K562 (cell line): ENCODE results near the gene AKAP6. TPM values are rescaled to one million over a fixed set of nuclear protein-coding genes. Genes with fewer than 3 reads are reported as not detected.

Experiments
- ATAC-seq: fragments of 200-7000 bp; cut with Tn5 transposase; 3 replicates; pipeline ENCODE4 v1.9.1; 2020; ENCODE audit warnings: moderate library complexity
- BruUV-seq: library from RNA; stranded (reverse); fragments of 400-500 nt; replicated peaks from 2 replicates; lab custom pipeline; 2021; lab: Mats Ljungman, UMichigan
- CTCF ChIA-PET: fragments of 300-600 bp; formaldehyde crosslinking; extraction: SDS; loops from one replicate; lab custom pipeline; 2021; ENCODE audit warnings: low intra/inter-chr PET ratio; lab: Yijun Ruan, JAX
- POLR2A ChIA-PET: fragments of 300-600, 350-650 bp; sonication (Branson Sonifier 250); formaldehyde crosslinking; extraction: SDS; loops from one replicate; lab custom pipeline; 2021; ENCODE audit warnings: antibody characterized with exemption, inconsistent platforms; lab: Yijun Ruan, JAX
- DNase-seq, 4 experiments: peaks; one replicate each; pipeline versions ENCODE4 v3.0.0 to v3.0.0-alpha.2; 2011 to 2018; ENCODE audit warnings: low spot score in 3 of 4, mixed read lengths in 3 of 4; ENCODE audit errors: extremely low read depth in 1 of 4
- FAIRE-seq: peaks from 2 replicates; lab custom pipeline; 2011; peaks lifted over from hg19 to GRCh38; lab: Jason Lieb, UNC
- H2AFZ ChIP-seq: 2 replicates; pipeline ENCODE4 v1.6.0; 2011; ENCODE audit warnings: low read depth, low read length, control low read depth, inconsistent platforms
- H3K27ac ChIP-seq: fragments of 200-600 bp; 3 replicates; pipeline ENCODE4 v1.8.0; 2011; ENCODE audit warnings: low read depth, mild to moderate bottlenecking, control low read depth, inconsistent platforms, low read length, moderate library complexity, mixed read lengths; ENCODE audit errors: extremely low read depth
- H3K27me3 ChIP-seq, 2 experiments: fragments of 300-600 bp in 1 of 2; 2 replicates in 1 of 2; 3 replicates in 1 of 2; pipeline versions ENCODE4 v1.6.0 to v1.8.0; 2011; ENCODE audit warnings: inconsistent platforms in 2 of 2, low read length in 2 of 2, mild to moderate bottlenecking in 1 of 2, mixed read lengths in 1 of 2, moderate library complexity in 1 of 2; ENCODE audit not compliant: control insufficient read depth in 2 of 2, insufficient read depth in 2 of 2
- H3K36me3 ChIP-seq: fragments of 300-600 bp; 3 replicates; pipeline ENCODE4 v1.8.0; 2011; ENCODE audit warnings: mild to moderate bottlenecking, low read length, inconsistent platforms; ENCODE audit not compliant: control insufficient read depth, insufficient read depth
- H3K4me1 ChIP-seq, 2 experiments: fragments of 200-600 bp in 1 of 2; replicated peaks in 1 of 2; 2 replicates in 1 of 2; 3 replicates in 1 of 2; pipeline versions ENCODE4 v1.5.1 to v1.8.0; 2011; ENCODE audit warnings: inconsistent platforms in 2 of 2, low read length in 2 of 2, mild to moderate bottlenecking in 1 of 2, mixed read lengths in 1 of 2, moderate library complexity in 1 of 2; ENCODE audit not compliant: control insufficient read depth in 2 of 2, insufficient read depth in 2 of 2
- H3K4me2 ChIP-seq: 2 replicates; pipeline ENCODE4 v1.6.1; 2011; ENCODE audit warnings: low read length, control low read depth, inconsistent platforms, mixed read lengths; ENCODE audit not compliant: insufficient read depth
- H3K4me3 ChIP-seq: fragments of 200-600 bp; sonication (generic), shearing (Covaris generic); 2 replicates; pipeline ENCODE4 v1.5.1; 2016; ENCODE audit warnings: control low read depth, inconsistent platforms
- H3K79me2 ChIP-seq: fragments of 200-600 bp; 3 replicates; pipeline ENCODE4 v1.8.0; 2011; ENCODE audit warnings: low read length, inconsistent platforms; ENCODE audit not compliant: control insufficient read depth, insufficient read depth
- H3K9ac ChIP-seq, 2 experiments: 2 replicates each; pipeline versions ENCODE4 v1.6.0 to v1.6.1; 2011; ENCODE audit warnings: low read depth in 2 of 2, low read length in 2 of 2, control low read depth in 1 of 2, inconsistent platforms in 1 of 2, mild to moderate bottlenecking in 1 of 2, mixed read lengths in 1 of 2; ENCODE audit not compliant: insufficient read depth in 1 of 2
- H3K9me1 ChIP-seq: one replicate; pipeline ENCODE4 v1.6.0; 2011; ENCODE audit warnings: inconsistent platforms, mild to moderate bottlenecking, low read length, moderate library complexity; ENCODE audit not compliant: control insufficient read depth, insufficient read depth
- H3K9me3 ChIP-seq: replicated peaks from 2 replicates; pipeline ENCODE4 v1.5.1; 2011; ENCODE audit warnings: low read depth, low read length, inconsistent platforms; ENCODE audit not compliant: control insufficient read depth, insufficient read depth
- H4K20me1 ChIP-seq: replicated peaks from 2 replicates; pipeline ENCODE4 v1.6.1; 2011; ENCODE audit warnings: low read length, inconsistent platforms, mixed read lengths; ENCODE audit not compliant: control insufficient read depth, insufficient read depth
- EP400 ChIP-seq: fragments of 450-650 bp; IDR thresholded peaks from 2 replicates; pipeline ENCODE4 v1.6.1; 2017; ENCODE audit warnings: antibody characterized with exemption, mild to moderate bottlenecking, moderate library complexity
- KAT2B ChIP-seq: IDR thresholded peaks from one replicate; pipeline ENCODE4 v1.6.1; 2012; ENCODE audit warnings: low read depth, mild to moderate bottlenecking, control low read depth, inconsistent platforms, low read length, moderate library complexity
- KLF13 ChIP-seq: fragments of 450-650 bp; IDR thresholded peaks from 2 replicates; pipeline ENCODE4 v1.6.1; 2016; ENCODE audit warnings: missing genetic modification characterization, low read depth, mild to moderate bottlenecking, missing compliant biosample characterization, moderate library complexity, borderline replicate concordance
- MCM7 ChIP-seq, 2 experiments: fragments of 450-650 bp; IDR thresholded peaks; 2 replicates each; pipeline ENCODE4 v1.6.1; 2016 to 2018
- ZEB2 ChIP-seq: fragments of 450-650 bp; IDR thresholded peaks from 2 replicates; pipeline ENCODE4 v1.6.1; 2016
- WGBS: fragments of 100-300 bp; shearing (Covaris generic); methylation state at CpG from one replicate; pipeline ENCODE4 v1.1.6; 2016; ENCODE audit warnings: low coverage, mixed read lengths; ENCODE audit not compliant: insufficient coverage; ENCODE audit errors: missing lambda C conversion rate; 5-methylcytosine and 5-hydroxymethylcytosine counted together
- in situ Hi-C: fragments of 300-500 bp; cut with MboI; formaldehyde crosslinking; loops from 4 replicates; pipeline ENCODE4 v1.15.0; 2018; ENCODE audit warnings: inconsistent platforms, mixed read lengths
- intact Hi-C: fragments of 100-400 bp; cut with micrococcal nuclease; formaldehyde crosslinking; loops from 2 replicates; pipeline ENCODE4 v1.14.2; 2022
- polyA plus RNA-seq, 8 experiments: library from polyadenylated mRNA; depleted of rRNA in 4 of 8; stranded (reverse) in 5 of 8; unstranded in 3 of 8; fragments of >200 nt; fragmentation: Nextera tagmentation in 2 of 8; fragmentation: Illumina TruSeq in 1 of 8; extraction: Ambion mirVana in 2 of 8; extraction: Trizol in 1 of 8; gene quantifications; 2 replicates each; pipeline versions ENCODE4 v1.2.1 to v1.2.3, GENCODE V29; 2011 to 2014; ENCODE audit warnings: inconsistent platforms in 1 of 8, missing spikeins in 1 of 8
- total RNA-seq, 7 experiments: library from RNA; depleted of rRNA in 6 of 7; stranded (reverse); fragments of >200 nt in 6 of 7; fragmentation: Illumina TruSeq in 2 of 7; extraction: Trizol in 2 of 7; gene quantifications; 2 replicates each; pipeline versions ENCODE4 v1.2.1 to v1.2.3, GENCODE V29; 2011 to 2021; ENCODE audit warnings: low replicate concordance in 1 of 7
- TF ChIP-seq, protein P1 (sequence below): fragments of 200-800 bp; sonication (Bioruptor generic); IDR thresholded peaks from 2 replicates; pipeline ENCODE4 v1.6.1; 2016; ENCODE audit warnings: missing genetic modification characterization, missing compliant biosample characterization

AKAP6 gene
- total and polyA plus RNA-seq, 9 of the 15 experiments (the other 6 are each of a cell fraction or from before 2014, with no cell fraction given) = 0.03 to 1.7 (median 0.48) TPM

DNA sequence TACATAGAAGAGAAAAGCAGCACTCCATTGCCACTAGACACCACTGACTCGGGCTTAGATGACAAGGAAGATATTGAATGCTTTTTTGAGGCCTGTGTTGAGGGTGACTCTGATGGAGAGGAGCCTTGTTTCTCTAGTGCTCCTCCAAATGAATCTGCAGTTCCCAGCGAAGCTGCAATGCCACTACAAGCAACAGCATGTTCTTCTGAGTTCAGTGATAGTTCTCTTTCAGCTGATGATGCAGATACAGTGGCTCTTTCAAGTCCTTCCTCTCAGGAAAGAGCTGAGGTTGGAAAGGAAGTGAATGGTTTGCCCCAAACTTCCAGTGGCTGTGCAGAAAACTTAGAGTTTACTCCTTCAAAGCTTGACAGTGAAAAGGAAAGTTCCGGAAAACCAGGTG lies 495.1 kb downstream of the AKAP6 start:
- H3K4me1 ChIP-seq = no peaks in the 10 kb centered on the region
- H3K27me3 ChIP-seq = no peaks in the 10 kb centered on the region
- WGBS = 0% methylated on average over 2 of the region's 3 CpGs
- no peak overlapping the region for H2AFZ ChIP-seq
- no peaks in the 10 kb centered on the region for H4K20me1 ChIP-seq
- no peak overlapping the region for H3K4me2 ChIP-seq
- no peak overlapping the region for H3K27ac ChIP-seq
- H3K4me3 ChIP-seq = no peak overlapping the region
- no peak for DNase-seq
- intact Hi-C loops = no loop called here
- CTCF ChIA-PET = no interaction called here
- no peaks in the 10 kb centered on the region for H3K9me1 ChIP-seq
- H3K9ac ChIP-seq = no peak overlapping the region
- TF ChIP-seq EP400 (no peak), MCM7 (IDR thresholded peaks at IDR 0.05) (no peak), KLF13 (tag) (no peak), ZEB2 (no peak), KAT2B (no peak)
- TF ChIP-seq, protein P1, sequence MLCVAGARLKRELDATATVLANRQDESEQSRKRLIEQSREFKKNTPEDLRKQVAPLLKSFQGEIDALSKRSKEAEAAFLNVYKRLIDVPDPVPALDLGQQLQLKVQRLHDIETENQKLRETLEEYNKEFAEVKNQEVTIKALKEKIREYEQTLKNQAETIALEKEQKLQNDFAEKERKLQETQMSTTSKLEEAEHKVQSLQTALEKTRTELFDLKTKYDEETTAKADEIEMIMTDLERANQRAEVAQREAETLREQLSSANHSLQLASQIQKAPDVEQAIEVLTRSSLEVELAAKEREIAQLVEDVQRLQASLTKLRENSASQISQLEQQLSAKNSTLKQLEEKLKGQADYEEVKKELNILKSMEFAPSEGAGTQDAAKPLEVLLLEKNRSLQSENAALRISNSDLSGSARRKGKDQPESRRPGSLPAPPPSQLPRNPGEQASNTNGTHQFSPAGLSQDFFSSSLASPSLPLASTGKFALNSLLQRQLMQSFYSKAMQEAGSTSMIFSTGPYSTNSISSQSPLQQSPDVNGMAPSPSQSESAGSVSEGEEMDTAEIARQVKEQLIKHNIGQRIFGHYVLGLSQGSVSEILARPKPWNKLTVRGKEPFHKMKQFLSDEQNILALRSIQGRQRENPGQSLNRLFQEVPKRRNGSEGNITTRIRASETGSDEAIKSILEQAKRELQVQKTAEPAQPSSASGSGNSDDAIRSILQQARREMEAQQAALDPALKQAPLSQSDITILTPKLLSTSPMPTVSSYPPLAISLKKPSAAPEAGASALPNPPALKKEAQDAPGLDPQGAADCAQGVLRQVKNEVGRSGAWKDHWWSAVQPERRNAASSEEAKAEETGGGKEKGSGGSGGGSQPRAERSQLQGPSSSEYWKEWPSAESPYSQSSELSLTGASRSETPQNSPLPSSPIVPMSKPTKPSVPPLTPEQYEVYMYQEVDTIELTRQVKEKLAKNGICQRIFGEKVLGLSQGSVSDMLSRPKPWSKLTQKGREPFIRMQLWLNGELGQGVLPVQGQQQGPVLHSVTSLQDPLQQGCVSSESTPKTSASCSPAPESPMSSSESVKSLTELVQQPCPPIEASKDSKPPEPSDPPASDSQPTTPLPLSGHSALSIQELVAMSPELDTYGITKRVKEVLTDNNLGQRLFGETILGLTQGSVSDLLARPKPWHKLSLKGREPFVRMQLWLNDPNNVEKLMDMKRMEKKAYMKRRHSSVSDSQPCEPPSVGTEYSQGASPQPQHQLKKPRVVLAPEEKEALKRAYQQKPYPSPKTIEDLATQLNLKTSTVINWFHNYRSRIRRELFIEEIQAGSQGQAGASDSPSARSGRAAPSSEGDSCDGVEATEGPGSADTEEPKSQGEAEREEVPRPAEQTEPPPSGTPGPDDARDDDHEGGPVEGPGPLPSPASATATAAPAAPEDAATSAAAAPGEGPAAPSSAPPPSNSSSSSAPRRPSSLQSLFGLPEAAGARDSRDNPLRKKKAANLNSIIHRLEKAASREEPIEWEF (CRISPR knock-in tag) = no peak
- TF ChIP-seq, all 486 proteins: peak for 0
- BruUV-seq = no TSS peak
- FAIRE-seq = no peak
- Histone ChIP-seq H3K79me2 (no peaks in the 10 kb centered on the region), H3K36me3 (no peaks in the 10 kb centered on the region), H3K9me3 (no peaks in the 10 kb centered on the region)
- POLR2A ChIA-PET = no interaction called here
- in situ Hi-C loops = no loop called here
- ATAC-seq = no peak
